GM23338 (cell line): ENCODE data around the gene PKIB. TPM values are rescaled to one million over a fixed set of nuclear protein-coding genes. Genes with fewer than 3 reads are reported as not detected.

Experiments used
- ATAC-seq: fragments of 200-7000 bp; cut with Tn5 transposase; 3 replicates; pipeline ENCODE4 v1.9.1; 2020
- DNase-seq: peaks from one replicate; pipeline ENCODE4 v3.0.0-alpha.2; 2015; ENCODE audit warnings: low spot score
- H2AFZ ChIP-seq: fragments of 200-600 bp; sonication (generic); 2 replicates; pipeline ENCODE4 v1.8.0; 2016; ENCODE audit warnings: antibody characterized with exemption, mild to moderate bottlenecking, moderate library complexity
- H3F3A ChIP-seq: fragments of 200-600 bp; sonication (generic); replicated peaks from 2 replicates; pipeline ENCODE4 v1.8.0; 2017; ENCODE audit warnings: antibody characterized with exemption, mixed run types, low read depth
- H3K27ac ChIP-seq: fragments of 200-600 bp; sonication (generic); 2 replicates; pipeline ENCODE4 v1.6.1; 2016; ENCODE audit warnings: low read depth
- H3K27me3 ChIP-seq: fragments of 200-600 bp; sonication (generic); 2 replicates; pipeline ENCODE4 v1.8.0; 2016; ENCODE audit warnings: mild to moderate bottlenecking, mixed run types, moderate library complexity; ENCODE audit not compliant: insufficient read depth
- H3K36me3 ChIP-seq: fragments of 200-600 bp; sonication (generic); 2 replicates; pipeline ENCODE4 v1.8.0; 2016; ENCODE audit warnings: mild to moderate bottlenecking; ENCODE audit not compliant: insufficient read depth
- H3K4me1 ChIP-seq: fragments of 200-600 bp; sonication (generic); 2 replicates; pipeline ENCODE4 v1.8.0; 2016; ENCODE audit warnings: mild to moderate bottlenecking, moderate library complexity; ENCODE audit not compliant: insufficient read depth
- H3K4me2 ChIP-seq: fragments of 200-600 bp; sonication (generic); 2 replicates; pipeline ENCODE4 v1.7.1; 2017; ENCODE audit warnings: mixed run types
- H3K4me3 ChIP-seq: fragments of 200-600 bp; sonication (generic); 2 replicates; pipeline ENCODE4 v1.6.1; 2016; ENCODE audit warnings: mixed run types
- H3K79me2 ChIP-seq: fragments of 200-600 bp; sonication (generic); replicated peaks from 2 replicates; pipeline ENCODE4 v1.8.0; 2017; ENCODE audit warnings: mild to moderate bottlenecking; ENCODE audit not compliant: insufficient read depth
- H3K9me2 ChIP-seq: fragments of 200-600 bp; sonication (generic); 2 replicates; pipeline ENCODE4 v1.8.0; 2017; ENCODE audit not compliant: insufficient read depth
- H4K20me1 ChIP-seq: fragments of 200-600 bp; sonication (generic); replicated peaks from 2 replicates; pipeline ENCODE4 v1.8.0; 2017; ENCODE audit warnings: mild to moderate bottlenecking; ENCODE audit not compliant: insufficient read depth
- H3K27ac Mint-ChIP-seq: 2 replicates; pipeline ENCODE4 v1.8.0; 2020; ENCODE audit warnings: inconsistent platforms, mild to moderate bottlenecking, moderate library complexity, mixed read lengths
- H3K27me3 Mint-ChIP-seq: 3 replicates; pipeline ENCODE4 v1.8.0; 2022; ENCODE audit warnings: low read depth, mild to moderate bottlenecking, moderate library complexity, mixed read lengths, inconsistent platforms; ENCODE audit not compliant: insufficient read depth, poor library complexity
- H3K36me3 Mint-ChIP-seq: 3 replicates; pipeline ENCODE4 v1.8.0; 2021; ENCODE audit warnings: low read depth, mild to moderate bottlenecking, inconsistent platforms, moderate library complexity, mixed read lengths
- H3K4me1 Mint-ChIP-seq: 3 replicates; pipeline ENCODE4 v1.8.0; 2020; ENCODE audit warnings: mild to moderate bottlenecking, inconsistent platforms, mixed read lengths
- H3K4me3 Mint-ChIP-seq: 3 replicates; pipeline ENCODE4 v1.8.0; 2021; ENCODE audit warnings: moderate library complexity, mild to moderate bottlenecking, inconsistent platforms, mixed read lengths
- H3K9me3 Mint-ChIP-seq: 3 replicates; pipeline ENCODE4 v1.8.0; 2020; ENCODE audit warnings: moderate library complexity, mild to moderate bottlenecking, inconsistent platforms, mixed read lengths
- CREB1 ChIP-seq: fragments of 250-450 bp; sonication (Bioruptor Pico); IDR thresholded peaks from 2 replicates; pipeline ENCODE4 v1.5.0; 2020; ENCODE audit warnings: low read depth, mild to moderate bottlenecking, moderate library complexity
- CTCF ChIP-seq, 2 experiments: fragments of 200-600 bp in 1 of 2; sonication (generic) in 1 of 2; conservative IDR thresholded peaks; 2 replicates each; pipeline versions ENCODE4 v1.5.1 to v1.6.1; 2016 to 2017; ENCODE audit warnings: antibody characterized with exemption in 2 of 2, low read depth in 2 of 2, mild to moderate bottlenecking in 2 of 2, moderate library complexity in 1 of 2
- EZH2 ChIP-seq: fragments of 200-600 bp; sonication (generic); IDR thresholded peaks from one replicate; pipeline ENCODE4 v1.8.0; 2017; ENCODE audit warnings: antibody characterized with exemption, mild to moderate bottlenecking, low read depth; ENCODE audit not compliant: unreplicated experiment
- EZH2phosphoT487 ChIP-seq: fragments of 200-600 bp; sonication (generic); IDR thresholded peaks from one replicate; pipeline ENCODE4 v1.8.1; 2018; ENCODE audit warnings: antibody characterized with exemption; ENCODE audit not compliant: unreplicated experiment
- JUNB ChIP-seq: IDR thresholded peaks from one replicate; pipeline ENCODE4 v1.6.1; 2016; ENCODE audit warnings: antibody characterized with exemption; ENCODE audit not compliant: unreplicated experiment
- NANOG ChIP-seq: IDR thresholded peaks from 2 replicates; pipeline ENCODE4 v1.6.1; 2016; ENCODE audit warnings: antibody characterized with exemption, borderline replicate concordance
- POLR2AphosphoS5 ChIP-seq: IDR thresholded peaks from 2 replicates; pipeline ENCODE4 v1.6.1; 2016; ENCODE audit warnings: antibody characterized with exemption, low read depth
- REST ChIP-seq: IDR thresholded peaks from one replicate; pipeline ENCODE4 v1.6.1; 2018; ENCODE audit warnings: antibody characterized with exemption; ENCODE audit not compliant: unreplicated experiment
- STAT1 ChIP-seq: IDR thresholded peaks from one replicate; pipeline ENCODE4 v1.6.1; 2016; ENCODE audit warnings: antibody characterized with exemption; ENCODE audit not compliant: unreplicated experiment
- ZNF114 ChIP-seq: fragments of 250-450 bp; sonication (Bioruptor Pico); IDR thresholded peaks from 2 replicates; pipeline ENCODE4 v1.5.0; 2020; ENCODE audit warnings: mild to moderate bottlenecking, moderate library complexity
- ZNF462 ChIP-seq: fragments of 250-450 bp; sonication (Bioruptor Pico); IDR thresholded peaks from 2 replicates; pipeline ENCODE4 v1.5.0; 2020; ENCODE audit warnings: mild to moderate bottlenecking, moderate library complexity
- polyA plus RNA-seq: library from polyadenylated mRNA; unstranded; fragments of >200 nt; fragmentation: Nextera tagmentation; extraction: Ambion mirVana; gene quantifications from 2 replicates; pipeline ENCODE4 v1.2.1, GENCODE V29; 2016
- total RNA-seq: library from RNA; depleted of rRNA; stranded (reverse); fragments of >200 nt; shearing (Covaris generic); gene quantifications from 2 replicates; pipeline ENCODE4 v1.2.3, GENCODE V29; 2014

Gene PKIB
- total and polyA plus RNA-seq, 2 experiments from 2014 or later, result 125 to 170 TPM

- TF ChIP-seq ZNF462 (no peak), ZNF114 (no peak), NANOG (no peak), EZH2 (no peak), POLR2AphosphoS5 (no peak), STAT1 (no peak), EZH2phosphoT487 (no peak)
Observed at GRCh38 chr6:122753688-122754056, 143.5 kb downstream of the PKIB start (continued).

- ATAC-seq (no peak), DNase-seq (no peak)
- Histone ChIP-seq H3K36me3 (no peaks in the 10 kb centered on the region), H3K79me2 (no peaks in the 10 kb centered on the region), H2AFZ (no peak overlapping the region), H4K20me1 (peaks cover 9% of the 10 kb centered on the region; the same call in 1 of the 2 replicates), H3K27me3 (peaks cover 76% of the 10 kb centered on the region), H3K4me2 (no peak overlapping the region), H3K4me1 (peaks cover 34% of the 10 kb centered on the region), H3K4me3 (no peak overlapping the region), H3K9me2 (no peaks in the 10 kb centered on the region), H3F3A (no peaks in the 10 kb centered on the region; the same call in 1 of the 2 replicates), H3K27ac (no peak overlapping the region)
- H3K27me3 Mint-ChIP-seq, result peaks cover 18% of the 10 kb centered on the region
- peaks cover 3% of the 10 kb centered on the region; the same call in 2 of the 3 replicates for H3K9me3 Mint-ChIP-seq
- H3K36me3 Mint-ChIP-seq, result peaks cover 2% of the 10 kb centered on the region; the same call in 1 of the 3 replicates
- no peak overlapping the region for H3K4me3 Mint-ChIP-seq
- H3K4me1 Mint-ChIP-seq, result peaks cover 24% of the 10 kb centered on the region
- H3K27ac Mint-ChIP-seq, result no peak overlapping the region
- TF ChIP-seq ZNF114 (no peak), CREB1 (CRISPR knock-in tag) (no peak), REST (no peak), JUNB (no peak), CTCF (conservative IDR thresholded peaks at IDR 0.05; ENCODE audit: low read depth in 2 of 2) (no peak)
Observed at GRCh38 chr6:122754191-122754731, 144.1 kb downstream of the PKIB start.
